RPMI7951 (cell line): ENCODE results near the gene SPRY1. TPM values are rescaled to one million over a fixed set of nuclear protein-coding genes. Genes with fewer than 3 reads are reported as not detected.

Experiments used
- DNase-seq: peaks from one replicate; pipeline ENCODE4 v3.0.0-alpha.2; 2012; ENCODE audit warnings: low read depth
- total RNA-seq: library from RNA; depleted of rRNA; stranded (reverse); fragments of >200 nt; shearing (Covaris generic); gene quantifications from 2 replicates; pipeline ENCODE4 v1.2.3, GENCODE V29; 2014; rRNA removed

The SPRY1 gene
- 14.6 and 14.8 TPM in 2 replicates for total RNA-seq

DNA sequence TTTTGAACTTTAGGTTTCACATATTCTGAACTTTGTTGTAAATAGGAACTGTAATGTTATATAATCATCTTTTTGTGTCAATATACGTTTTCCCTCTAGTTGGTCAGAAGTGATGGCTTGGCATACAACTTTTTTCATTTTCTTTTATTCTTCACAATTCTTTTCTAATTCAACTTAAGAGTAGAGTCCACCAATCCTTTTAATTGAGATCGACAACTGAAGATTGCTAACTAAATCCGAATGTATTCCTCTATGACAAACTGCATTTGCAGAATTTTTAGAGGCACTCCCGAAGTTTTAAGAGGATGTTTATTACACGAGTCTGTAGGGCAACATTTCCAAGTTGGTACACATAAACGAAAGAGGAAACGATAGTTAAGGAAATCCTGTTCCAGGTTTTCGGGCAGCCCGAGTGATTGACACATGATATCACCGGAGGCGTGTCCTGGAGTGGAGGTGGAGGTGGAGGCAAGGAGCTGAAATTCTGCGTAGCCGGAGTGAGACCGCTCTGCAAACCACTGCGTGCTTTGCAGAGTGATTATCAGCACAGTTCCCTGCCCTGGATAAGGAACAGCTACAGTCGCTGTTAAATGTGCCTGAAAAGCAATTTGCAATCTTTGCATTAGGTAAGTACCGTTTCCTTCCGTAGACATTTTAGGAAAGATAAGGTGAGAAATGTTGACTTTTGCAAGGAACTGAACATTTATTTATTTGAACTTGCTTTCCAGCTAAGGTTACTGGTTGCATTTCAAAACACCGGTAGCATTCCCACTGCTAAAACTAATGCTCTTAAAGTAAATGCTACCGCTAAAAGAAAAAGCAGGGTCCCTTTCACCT, at the start of gene SPRY1:
Gene SPRY1 (plus strand): TSS at position 489 of the 837 bp plus-strand sequence. CDS start 4,797 bp downstream, outside the sequence.
- DNase-seq = peak; percentile 91

DNA sequence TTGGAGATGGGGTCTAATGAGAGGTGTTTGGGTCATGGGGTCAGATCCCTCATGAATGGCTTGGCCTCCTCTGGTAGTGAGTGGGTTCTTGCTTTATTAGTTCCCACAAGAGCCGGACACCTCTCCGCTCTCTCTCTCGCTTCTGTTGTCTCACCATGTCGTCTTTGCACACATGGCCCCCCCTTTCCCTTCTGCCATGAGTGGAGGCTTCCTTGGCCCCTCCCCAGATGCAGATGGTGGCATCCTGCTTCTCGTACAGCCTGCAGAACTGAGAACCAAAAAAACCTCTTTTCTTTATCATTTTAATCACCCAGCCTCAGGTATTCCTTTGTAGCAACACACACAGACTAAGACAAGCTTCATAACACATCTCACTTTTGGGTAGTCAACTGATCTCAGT, 49.6 kb upstream of the SPRY1 start:
- DNase-seq = no peak

GRCh38 chr4:123348946-123349345, 47.6 kb upstream of the SPRY1 start:
- no peak for DNase-seq

DNA sequence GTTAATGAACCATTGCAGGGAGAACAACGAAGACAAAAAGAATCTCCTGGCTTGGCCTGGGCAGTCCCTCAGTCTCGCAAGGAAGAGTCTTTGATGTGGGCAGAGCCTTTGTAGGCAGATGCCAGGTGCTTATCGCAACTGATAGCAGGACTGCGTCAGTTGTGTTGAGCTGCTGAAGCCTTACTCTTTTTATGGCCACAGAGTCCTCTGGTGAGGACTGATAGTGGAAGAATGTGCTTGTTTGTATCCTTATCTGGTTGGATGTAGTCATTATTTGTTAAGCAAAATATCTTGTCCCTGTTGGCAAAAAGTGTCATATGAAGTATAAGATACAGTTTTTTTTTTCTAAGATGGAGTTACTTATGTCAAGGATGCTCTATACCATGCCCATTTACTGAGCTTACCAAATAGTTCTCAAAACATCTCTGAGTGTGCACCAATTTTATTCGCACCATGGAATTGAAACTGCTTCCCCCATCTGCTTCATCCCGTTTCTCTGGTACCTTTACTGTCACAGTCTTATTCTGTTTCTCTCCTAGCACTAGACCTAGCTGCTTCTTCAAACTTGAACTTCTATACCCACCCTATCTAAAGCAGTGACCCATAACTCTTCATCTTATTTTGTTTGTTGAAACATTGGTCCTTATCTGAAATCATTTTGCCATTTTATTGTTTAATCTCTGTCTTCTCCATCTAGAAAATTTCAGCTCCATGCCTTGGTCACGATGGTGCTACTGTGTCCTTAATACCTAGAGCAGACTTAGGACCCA, 47.0 kb upstream of the SPRY1 start:
- no peak for DNase-seq

DNA sequence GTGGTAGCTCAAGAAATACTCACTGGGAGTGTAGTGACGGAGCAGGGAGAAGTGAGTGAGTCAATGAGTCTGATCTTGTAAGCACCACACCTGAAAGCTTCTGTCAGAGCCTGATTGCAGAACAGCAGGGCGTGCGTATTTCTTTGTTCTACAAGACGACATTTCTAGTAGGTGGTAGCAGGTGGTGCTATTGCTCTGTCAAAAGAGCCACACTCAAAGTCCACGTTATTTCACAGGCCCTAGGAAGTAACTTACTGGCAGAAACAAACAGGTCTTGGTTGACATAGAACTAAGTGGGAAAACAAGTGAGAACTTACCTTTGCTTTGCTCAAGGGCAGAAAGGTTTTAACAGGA, 46.4 kb upstream of the SPRY1 start:
- DNase-seq = peak; percentile 25

DNA sequence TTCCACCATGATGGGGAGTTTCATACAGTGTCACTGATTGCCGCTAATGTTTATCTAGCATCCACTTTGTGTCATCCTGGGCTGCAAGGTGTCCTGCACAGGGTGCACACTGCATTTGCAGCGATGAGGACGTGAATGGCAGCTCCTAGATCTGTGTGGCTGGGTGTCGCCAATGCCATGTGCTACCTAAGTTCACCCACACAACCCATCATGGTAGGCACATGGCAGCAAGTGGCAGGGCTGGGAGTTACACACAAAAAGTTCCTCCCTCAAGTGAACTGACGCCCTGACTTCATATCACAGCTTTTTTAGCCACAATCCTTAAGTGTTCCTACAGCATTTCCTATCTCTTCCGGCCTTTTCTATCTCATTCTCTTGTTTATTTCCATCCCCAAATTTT, 45.9 kb upstream of the SPRY1 start:
- no peak for DNase-seq

GRCh38 chr4:123351713-123352112, 44.9 kb upstream of the SPRY1 start:
- no peak for DNase-seq

GRCh38 chr4:123352240-123352945, 44.2 kb upstream of the SPRY1 start:
- DNase-seq = peak; percentile 44

GRCh38 chr4:123352966-123353365, 43.6 kb upstream of the SPRY1 start:
- no peak for DNase-seq

- no peak for DNase-seq
Measured at GRCh38 chr4:123353656-123354055, 42.9 kb upstream of the SPRY1 start.

DNA sequence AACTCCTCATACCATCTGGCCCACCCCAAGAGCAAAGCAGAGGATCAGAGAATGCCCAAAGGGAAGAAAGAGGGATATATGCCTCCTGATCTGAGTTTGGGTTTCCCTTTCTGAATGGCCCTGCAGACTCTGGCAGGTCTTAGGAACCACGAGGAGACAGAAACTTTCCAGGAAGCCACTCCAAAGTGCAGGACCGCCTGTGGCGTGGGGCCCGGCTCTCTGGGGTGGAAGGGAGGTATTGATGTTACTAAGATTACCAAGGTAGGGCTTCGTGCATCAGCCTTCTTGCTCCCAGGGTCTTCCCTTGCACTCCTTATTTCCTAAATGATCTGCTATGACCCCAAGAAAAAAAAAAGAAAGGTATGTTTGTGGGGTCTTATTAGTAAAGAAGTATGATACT, 41.9 kb upstream of the SPRY1 start:
- DNase-seq = no peak

DNA sequence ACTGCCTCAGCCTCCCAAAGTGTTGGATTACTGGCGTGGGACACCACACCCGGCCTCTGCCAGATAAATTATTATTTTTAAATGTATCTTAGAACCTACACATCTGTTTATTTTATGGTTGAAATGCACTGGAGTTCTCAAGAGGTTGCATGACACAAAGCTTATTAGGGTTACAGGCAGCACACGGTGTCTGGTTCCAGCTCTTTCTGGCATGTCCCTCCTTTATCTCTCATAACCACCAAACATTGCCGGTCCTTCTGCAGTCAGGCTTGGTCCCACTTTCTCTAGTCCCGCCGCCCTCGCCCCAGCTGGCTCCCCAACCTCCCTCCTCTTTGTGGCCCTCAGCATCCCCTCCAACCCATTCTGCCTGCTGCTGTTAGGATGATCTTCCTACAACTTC, 39.7 kb upstream of the SPRY1 start:
- DNase-seq = no peak

GRCh38 chr4:123359449-123360315, 36.9 kb upstream of the SPRY1 start:
- DNase-seq = no peak

DNA sequence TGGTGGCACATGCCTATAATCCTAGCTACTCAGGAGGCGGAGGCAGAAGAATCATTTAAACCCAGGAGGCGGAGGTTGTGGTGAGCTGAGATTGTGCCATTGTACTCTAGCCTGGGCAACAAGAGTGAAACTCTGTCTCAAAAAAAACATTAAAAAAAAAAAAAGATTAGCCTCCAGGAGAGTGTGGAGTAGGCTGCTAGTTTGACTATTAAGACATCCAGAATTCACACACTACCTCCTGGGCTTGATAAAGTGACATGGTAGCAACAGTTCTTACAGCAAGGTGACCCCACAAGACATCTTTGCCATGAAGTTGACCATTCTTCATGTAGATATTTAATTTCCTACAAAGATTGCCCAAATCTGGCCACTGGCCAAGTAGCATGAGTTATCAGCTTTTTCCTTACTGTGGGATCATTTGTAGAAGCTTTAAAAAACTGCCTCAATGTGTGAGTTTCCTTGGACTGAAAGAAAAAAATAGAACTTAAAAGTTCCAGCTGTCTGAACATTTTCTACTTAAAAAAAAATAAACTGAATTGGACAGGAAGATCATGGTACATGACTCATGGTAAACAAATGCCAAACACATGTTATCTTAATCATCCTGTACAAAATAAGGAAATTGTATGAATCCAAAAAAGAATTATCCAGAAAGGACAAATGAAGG, 35.3 kb upstream of the SPRY1 start:
- DNase-seq = peak; percentile 85

GRCh38 chr4:123362103-123362502, 34.5 kb upstream of the SPRY1 start:
- no peak for DNase-seq

GRCh38 chr4:123363729-123364128, 32.9 kb upstream of the SPRY1 start:
- no peak for DNase-seq

- DNase-seq = no peak
Measured at GRCh38 chr4:123364906-123365305, 31.7 kb upstream of the SPRY1 start.

- no peak for DNase-seq
Measured at GRCh38 chr4:123365412-123365811, 31.2 kb upstream of the SPRY1 start.

GRCh38 chr4:123366144-123366748, 30.3 kb upstream of the SPRY1 start:
- no peak for DNase-seq

DNA sequence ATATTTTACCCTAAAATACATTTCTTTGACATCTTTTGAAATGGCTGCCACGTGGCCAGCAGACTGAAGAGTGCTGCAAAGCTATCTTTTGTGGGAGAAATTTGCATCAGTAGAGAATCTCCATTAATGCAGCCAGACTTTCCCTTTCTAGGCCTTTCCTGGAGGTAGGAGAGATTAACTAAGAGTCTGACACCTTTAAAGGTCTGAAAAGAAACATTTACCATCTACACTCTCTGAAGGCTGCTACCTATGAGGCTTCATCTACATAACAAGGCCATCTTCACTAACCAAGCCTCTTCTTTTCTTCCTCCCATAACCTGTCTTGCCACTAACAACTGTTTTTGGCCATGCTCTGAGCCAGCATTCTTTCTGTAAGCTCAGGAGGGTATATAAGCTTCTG, 17.8 kb upstream of the SPRY1 start:
- no peak for DNase-seq
